Astrocyte of the spinal cord (primary cell): ENCODE data around the gene DENND4A.

Experiments used
- DNase-seq: peaks from one replicate; pipeline ENCODE4 v3.0.0; 2011; ENCODE audit warnings: low read depth, low spot score
- H3K4me3 ChIP-seq: 2 replicates; pipeline ENCODE4 v1.5.1; 2011; ENCODE audit warnings: low read depth, mild to moderate bottlenecking, low read length, moderate library complexity
- CTCF ChIP-seq: IDR thresholded peaks from 2 replicates; pipeline ENCODE4 v1.5.1; 2012; ENCODE audit warnings: low read depth, mild to moderate bottlenecking, low read length, inconsistent platforms
- in situ Hi-C: cut with HindIII; loops from 2 replicates; pipeline ENCODE4 v1.10.0; 2017; ENCODE audit warnings: low sequenced_read_pairs

DENND4A gene

GRCh38 chr15:65638109-65638508, 154.0 kb downstream of the DENND4A start:
- DNase-seq = no peak
- in situ Hi-C loops = no loop called here
- no peak for TF ChIP-seq CTCF
- H3K4me3 ChIP-seq = no peak overlapping the region

DNA sequence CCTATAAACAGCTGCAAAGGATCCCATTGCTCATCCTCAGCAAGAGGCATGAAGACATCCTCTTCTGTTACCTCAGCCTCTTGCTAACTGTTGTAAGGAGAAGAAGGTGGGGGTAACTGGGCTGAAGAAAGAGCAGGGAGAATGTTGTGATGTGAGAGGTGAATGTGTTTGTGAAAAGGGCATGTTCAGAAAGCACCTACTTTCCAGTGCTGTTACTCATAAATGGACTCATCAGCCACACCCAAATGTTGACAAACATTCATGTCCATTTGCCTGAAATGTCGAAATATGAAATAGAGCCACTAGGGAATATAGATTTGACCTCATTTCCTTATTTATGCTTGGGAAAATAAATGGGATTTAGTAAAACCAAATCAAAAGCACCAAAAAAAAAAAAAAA, 157.7 kb downstream of the DENND4A start:
- no peak overlapping the region for H3K4me3 ChIP-seq
- in situ Hi-C loops = no loop called here
- DNase-seq = no peak
- TF ChIP-seq CTCF = no peak

- in situ Hi-C loops = no loop called here
- no peak overlapping the region for H3K4me3 ChIP-seq
- no peak for TF ChIP-seq CTCF
- no peak for DNase-seq
Observed at GRCh38 chr15:65633752-65634151, 158.3 kb downstream of the DENND4A start.

GRCh38 chr15:65632780-65633375, 159.2 kb downstream of the DENND4A start:
- no peak for DNase-seq
- H3K4me3 ChIP-seq = no peak overlapping the region
- in situ Hi-C loops = no loop called here
- TF ChIP-seq CTCF = no peak

DNA sequence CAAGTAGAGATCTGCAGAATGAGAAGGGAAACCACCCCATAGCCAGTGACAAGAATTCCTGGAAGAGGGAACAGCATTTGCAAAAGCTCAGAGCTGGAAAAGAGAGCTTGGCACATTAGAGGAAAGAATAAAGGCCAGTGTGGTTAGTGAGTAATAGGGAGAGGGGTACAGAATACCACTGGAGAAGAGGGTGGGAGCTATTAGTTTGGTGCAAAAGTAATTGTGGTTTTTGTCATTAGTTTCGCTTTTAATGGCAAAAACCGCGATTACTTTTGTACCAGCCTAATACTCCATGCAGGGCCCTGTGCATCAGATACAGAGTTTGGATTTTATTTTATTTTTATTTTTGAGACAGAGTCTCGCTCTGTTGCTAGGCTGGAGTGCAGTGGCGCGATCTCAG, 160.6 kb downstream of the DENND4A start:
- in situ Hi-C loops = no loop called here
- DNase-seq = no peak
- no peak overlapping the region for H3K4me3 ChIP-seq
- no peak for TF ChIP-seq CTCF

GRCh38 chr15:65630760-65631159, 161.3 kb downstream of the DENND4A start:
- no peak for DNase-seq
- no peak for TF ChIP-seq CTCF
- in situ Hi-C loops = no loop called here
- H3K4me3 ChIP-seq = no peak overlapping the region

GRCh38 chr15:65629548-65629947, 162.5 kb downstream of the DENND4A start:
- no peak for TF ChIP-seq CTCF
- no peak overlapping the region for H3K4me3 ChIP-seq
- in situ Hi-C loops = no loop called here
- DNase-seq = no peak
